GM12864 (cell line): ENCODE measurements around the gene ZNF19.

Experiments
- DNase-seq: peaks from one replicate; pipeline ENCODE4 v3.0.0-alpha.2; 2011; ENCODE audit warnings: low read depth
- H3K4me3 ChIP-seq: 2 replicates; pipeline ENCODE4 v1.5.1; 2011; ENCODE audit warnings: mild to moderate bottlenecking, low read depth, low read length, control low read depth
- TF ChIP-seq, protein P1 (sequence below): IDR thresholded peaks from 2 replicates; pipeline ENCODE4 v1.5.1; 2011; ENCODE audit warnings: low read depth, mild to moderate bottlenecking, moderate library complexity, low read length, control low read depth, inconsistent platforms; ENCODE audit errors: missing control alignments

Gene ZNF19

DNA sequence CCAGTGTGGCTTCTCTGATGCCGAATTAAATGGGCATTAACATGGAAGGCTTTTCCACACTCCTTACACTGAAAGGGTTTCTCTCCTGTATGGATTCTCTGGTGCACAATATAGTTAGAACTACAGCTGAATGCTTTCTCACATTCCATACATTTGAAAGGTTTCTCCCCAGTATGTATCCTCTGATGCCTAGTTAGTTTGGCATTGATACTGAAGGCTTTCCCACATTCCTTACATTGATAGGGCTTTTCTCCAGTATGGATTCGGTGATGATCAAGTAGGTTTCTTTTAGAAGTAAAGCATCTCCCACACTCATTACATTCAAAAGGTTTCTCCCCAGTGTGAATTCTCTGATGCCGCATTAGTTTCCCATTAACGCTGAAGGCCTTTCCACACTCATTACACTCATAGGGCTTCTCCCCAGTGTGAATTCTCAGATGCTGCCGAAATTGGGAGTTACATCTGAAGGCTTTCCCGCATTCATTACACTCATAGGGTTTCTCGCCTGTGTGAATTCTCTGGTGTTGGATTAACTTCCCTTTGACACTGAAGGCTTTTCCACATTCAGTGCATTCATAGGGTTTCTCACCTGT lies 40.8 kb downstream of the ZNF19 start:
- no peak for DNase-seq
- TF ChIP-seq, protein P1, sequence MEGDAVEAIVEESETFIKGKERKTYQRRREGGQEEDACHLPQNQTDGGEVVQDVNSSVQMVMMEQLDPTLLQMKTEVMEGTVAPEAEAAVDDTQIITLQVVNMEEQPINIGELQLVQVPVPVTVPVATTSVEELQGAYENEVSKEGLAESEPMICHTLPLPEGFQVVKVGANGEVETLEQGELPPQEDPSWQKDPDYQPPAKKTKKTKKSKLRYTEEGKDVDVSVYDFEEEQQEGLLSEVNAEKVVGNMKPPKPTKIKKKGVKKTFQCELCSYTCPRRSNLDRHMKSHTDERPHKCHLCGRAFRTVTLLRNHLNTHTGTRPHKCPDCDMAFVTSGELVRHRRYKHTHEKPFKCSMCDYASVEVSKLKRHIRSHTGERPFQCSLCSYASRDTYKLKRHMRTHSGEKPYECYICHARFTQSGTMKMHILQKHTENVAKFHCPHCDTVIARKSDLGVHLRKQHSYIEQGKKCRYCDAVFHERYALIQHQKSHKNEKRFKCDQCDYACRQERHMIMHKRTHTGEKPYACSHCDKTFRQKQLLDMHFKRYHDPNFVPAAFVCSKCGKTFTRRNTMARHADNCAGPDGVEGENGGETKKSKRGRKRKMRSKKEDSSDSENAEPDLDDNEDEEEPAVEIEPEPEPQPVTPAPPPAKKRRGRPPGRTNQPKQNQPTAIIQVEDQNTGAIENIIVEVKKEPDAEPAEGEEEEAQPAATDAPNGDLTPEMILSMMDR: no peak
- no peak overlapping the region for H3K4me3 ChIP-seq

DNA sequence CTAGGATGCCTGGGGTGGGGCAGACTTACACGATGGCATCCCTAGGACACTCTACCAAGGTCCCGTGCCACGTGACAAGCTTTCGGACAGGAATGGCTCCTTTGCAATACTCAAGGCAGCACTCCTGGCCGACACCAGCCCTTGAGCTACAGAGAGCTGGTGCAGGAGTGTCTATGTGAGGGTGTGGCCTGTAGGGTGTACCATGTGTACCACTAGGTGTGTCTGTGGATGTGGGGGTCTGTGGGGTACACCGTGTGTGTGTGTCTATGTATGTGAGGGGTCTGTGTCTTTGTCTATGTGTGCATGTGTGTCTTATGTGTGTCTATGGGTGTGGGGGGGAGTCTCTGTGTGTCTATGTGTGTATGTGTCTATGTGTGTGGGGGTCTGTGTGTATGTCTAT lies 45.4 kb downstream of the ZNF19 start:
- no peak overlapping the region for H3K4me3 ChIP-seq
- TF ChIP-seq, protein P1: no peak
- DNase-seq: no peak

DNA sequence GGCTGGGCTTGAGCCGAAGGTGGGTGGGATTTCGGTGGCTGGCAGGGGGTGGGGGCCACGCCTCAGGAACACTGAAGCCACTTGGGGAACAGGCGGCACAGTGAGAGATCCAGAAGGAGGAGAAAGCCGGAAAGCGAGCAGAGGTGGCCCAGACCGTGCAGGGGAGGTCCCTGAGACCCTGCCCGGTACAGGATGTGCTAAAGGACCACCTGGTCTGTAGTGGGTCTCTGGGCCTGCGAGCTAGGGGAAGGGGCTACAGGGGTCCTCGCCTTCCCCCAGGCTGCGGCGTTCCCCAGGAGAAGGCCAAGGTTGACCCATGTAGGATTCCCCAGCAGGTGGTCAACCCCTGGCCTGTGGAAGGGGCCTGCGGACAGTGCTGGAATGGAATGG lies 47.1 kb downstream of the ZNF19 start, which contains the start of gene TLE7:
Gene TLE7 (minus strand): TSS at position 4 of the 390 bp plus-strand sequence. CDS start 8,730 bp downstream, outside the sequence.
- H3K4me3 ChIP-seq: no peak within 1 kb of the TSS
- DNase-seq: no peak
- TF ChIP-seq, protein P1: no peak

DNA sequence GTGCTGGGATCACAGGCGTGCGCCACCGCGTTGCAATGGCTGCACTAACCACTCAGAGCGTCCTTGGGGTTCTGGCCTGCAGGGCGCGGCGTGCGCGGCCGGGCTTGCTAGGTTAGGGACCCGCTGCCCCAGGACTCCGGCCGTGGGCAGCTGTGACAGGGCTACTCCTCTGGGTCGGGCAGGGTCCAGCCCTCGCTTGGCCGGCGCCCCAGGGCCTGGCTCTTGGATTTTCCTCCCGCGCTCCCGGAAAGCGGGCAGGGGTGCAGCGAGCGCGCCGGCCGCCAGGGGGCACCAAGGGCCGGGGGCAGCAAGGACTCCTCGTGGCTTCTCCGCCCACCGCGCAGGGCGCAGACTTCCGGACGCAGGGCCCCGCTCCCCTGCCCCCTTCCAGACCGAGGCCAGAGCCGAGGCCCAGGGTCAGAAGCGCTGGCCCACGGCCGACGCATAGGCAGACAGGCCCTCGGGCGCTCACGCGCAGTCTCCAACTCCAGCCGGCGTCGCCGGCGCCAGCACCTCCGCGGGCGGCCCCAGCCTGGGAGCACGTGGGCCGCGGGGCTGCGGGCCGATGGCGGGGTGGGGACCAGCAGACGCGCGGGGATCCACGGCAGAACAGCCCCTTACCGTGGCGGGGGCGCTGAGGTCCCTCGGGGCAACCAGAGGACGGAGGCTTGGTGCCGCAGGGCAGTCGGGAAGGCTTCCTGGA lies 47.6 kb downstream of the ZNF19 start:
- no peak overlapping the region for H3K4me3 ChIP-seq
- TF ChIP-seq, protein P1: no peak
- no peak for DNase-seq

DNA sequence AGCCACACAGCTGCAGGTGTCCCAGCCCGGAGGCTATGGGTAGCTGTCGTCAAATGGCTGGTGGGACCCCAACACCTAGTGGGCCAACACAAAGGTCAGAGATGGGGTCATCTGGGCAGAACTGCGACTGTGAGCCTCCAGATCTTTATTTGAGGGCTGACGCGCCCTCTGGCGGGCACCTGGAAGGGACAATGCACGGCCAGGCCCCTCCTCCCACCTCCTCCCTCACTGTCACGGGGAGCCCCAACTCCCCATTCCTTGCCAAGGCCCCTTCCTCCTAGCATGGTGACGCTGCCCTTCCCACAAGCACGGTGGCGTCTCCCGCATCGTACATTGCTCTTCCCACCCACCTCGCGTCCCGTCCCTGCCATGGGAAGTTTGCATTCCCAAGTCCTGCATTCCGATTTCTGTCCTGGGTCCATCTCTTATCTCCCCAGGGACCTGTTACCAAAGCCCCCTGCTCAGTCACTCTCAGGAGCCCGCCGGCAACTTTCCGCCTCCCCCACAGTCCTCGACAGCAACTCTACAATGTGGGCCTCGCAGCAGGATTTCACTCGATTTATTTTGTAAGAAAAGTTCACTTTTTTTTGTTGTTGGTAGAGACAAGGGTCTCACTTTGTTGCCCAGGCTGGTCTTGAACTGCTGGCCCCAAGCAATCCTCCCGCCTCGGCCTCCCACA lies 48.3 kb downstream of the ZNF19 start:
- no peak for DNase-seq
- TF ChIP-seq, protein P1: no peak
- H3K4me3 ChIP-seq: no peak overlapping the region

DNA sequence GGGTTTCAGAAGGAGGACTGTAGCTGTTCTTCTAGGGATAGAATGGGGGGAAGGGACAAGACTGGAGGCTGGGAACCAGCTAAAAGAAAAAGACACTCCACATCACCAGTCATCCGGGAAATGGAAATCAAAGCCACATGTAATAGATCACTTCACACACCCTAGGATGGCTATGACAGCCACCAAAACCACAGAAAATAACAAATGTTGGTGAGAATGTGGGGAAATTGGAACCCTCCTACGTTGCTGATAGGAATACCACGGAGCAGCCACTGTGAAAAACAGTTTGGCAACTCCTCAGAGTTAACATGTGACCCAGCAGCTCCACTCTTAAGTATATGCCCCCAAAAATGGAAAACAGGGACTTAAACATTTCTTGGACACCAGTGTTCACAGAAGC lies 49.6 kb downstream of the ZNF19 start:
- no peak overlapping the region for H3K4me3 ChIP-seq
- no peak for DNase-seq
- TF ChIP-seq, protein P1: no peak
